HG03354 (cell line): Measurements from ENCODE around the gene CHRNA5.

Experiments used
- ATAC-seq: cut with Tn5 transposase; IDR thresholded peaks from one replicate; pipeline ENCODE4 v1.9.1; 2021; ENCODE audit warnings: mild to moderate bottlenecking; ENCODE audit not compliant: unreplicated experiment, poor library complexity, severe bottlenecking

Gene CHRNA5

DNA sequence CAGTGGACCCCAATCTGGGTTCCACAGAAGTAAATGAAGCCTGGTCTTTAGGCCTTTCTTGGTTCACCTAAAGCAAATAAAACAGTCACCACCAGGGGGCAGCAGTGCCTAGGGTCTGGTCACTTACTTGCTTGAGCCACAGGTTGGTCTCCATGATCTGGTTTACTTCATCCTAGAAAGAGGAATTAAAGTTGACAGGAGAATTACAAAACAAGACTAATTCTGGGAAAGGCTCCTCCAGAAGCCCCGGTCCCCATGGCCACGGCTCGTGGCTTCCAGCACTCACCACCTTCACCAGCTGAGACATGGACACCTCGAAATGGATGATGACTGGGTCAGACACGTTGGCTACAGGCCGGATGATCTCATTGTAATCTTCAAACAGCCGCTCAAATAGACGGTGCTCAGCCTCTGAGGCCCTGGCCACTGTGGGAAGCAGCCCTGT lies 53.2 kb downstream of the CHRNA5 start:
- ATAC-seq = no peak

DNA sequence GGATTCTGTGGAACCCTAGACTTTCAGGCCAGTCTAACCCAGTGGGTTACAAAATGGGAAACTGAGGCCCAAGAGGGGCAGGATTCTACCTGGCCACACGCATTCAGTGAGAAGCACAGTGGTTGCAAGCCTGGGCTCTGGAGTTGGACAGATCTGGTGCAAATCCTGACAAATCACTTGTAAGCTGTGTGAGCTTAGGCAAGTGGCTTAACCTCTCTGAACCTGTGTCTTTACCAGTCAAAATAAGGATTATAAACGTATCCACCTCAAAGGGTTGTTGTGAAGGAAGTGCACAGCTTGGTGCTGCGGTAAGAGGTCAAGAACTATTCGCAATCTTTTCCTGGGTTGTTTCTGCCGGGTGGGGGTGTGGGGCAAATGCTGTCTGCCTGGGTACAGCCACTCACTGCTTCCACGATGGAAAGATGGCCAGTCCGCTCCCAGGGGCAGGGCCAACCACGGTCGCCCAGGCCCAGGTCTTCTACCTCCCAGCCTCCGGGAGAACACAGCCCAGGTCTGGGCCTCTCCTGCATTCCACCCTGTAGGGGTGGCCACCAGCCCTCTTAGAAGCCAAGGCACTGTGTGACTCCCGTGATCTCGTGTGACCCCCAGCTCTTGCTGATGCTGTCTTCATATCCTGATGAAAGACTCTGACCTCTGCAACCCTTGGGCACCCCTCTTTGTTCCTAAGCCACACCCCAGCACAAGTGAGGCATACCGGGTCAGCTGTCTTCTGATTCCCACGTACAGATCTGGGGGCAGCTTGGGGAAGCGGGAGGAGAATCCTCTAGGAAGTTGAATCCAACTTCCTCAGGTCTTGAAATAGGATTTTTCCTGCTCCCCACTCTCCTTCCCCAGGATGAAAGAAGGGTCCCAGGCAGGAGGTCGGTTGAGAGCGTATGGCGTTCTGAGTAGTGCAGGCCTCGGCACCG lies 54.0 kb downstream of the CHRNA5 start:
- ATAC-seq = no peak

DNA sequence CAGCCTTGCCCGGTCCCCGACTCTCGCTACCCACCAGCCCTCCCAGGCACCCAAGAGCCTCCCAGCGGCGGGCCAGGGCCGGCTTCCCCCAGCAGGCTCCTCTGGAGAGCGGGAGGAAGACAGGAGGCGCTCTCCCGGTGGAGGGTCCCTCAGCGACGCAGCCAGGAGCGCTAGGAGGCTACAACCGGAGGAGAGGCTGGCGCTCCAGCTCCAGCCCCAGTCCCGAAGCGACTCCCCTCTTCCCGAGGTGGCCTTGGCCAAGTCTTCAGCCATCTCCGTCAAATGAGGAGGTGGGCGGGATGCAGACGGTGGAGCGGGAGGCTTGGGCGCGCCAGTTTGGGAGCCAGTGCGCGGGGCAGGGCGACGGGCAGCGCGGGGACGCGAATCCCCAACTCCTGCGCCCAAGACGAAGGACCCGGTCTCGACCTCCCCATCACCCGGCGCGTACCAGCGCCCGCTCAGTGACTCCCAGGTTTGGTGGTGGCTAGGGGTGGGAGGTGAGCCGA lies 54.8 kb downstream of the CHRNA5 start:
- ATAC-seq = no peak

DNA sequence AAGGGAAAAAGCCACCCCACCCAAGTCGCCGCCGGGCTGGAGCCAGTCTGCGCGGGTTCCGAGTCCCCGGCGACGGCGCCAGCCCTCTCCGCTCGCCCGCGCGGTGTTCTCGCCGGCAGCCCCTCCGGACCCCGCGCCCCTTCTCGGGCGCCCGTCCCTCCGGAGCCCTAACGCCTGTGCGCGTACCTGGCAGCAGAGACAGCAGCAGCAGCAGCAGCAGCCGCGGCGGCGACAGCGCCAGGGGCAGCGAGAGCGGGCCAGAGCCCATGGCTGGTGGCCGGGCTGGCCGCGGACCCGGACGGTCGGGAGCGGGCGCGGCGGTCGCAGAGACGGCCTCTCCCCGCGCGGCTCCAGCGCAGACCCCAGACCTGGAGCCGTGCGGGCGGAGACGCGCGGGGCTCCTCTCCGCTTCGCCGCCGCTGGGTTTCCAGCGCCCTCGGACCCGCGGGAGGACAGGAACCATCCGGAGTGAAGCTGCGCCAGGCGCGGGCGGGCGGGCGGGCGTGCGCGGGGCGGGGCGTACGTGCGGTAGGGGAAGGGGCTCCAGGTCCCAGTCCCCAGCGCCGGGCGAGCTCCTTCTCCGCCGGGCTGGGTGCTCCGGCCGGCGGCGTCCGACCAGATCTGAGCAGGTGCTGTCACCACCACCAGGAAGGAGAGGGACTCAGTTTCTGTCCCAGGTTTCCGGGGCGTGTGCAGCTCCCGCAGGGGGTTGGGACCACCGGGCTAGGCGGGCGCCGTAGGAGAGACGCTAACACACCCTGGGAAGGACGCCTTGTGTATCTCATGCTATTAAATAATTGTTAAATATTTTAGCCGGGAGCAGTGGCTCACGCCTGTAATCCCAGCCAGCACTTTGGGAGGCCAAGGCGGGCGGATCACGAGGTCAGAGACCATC lies 55.5 kb downstream of the CHRNA5 start, which contains the start of gene CHRNA3:
CHRNA3 (minus strand) TSS at position 470 of the 895 bp plus-strand sequence; CDS start at position 268, 202 bp downstream.
- ATAC-seq = no peak

DNA sequence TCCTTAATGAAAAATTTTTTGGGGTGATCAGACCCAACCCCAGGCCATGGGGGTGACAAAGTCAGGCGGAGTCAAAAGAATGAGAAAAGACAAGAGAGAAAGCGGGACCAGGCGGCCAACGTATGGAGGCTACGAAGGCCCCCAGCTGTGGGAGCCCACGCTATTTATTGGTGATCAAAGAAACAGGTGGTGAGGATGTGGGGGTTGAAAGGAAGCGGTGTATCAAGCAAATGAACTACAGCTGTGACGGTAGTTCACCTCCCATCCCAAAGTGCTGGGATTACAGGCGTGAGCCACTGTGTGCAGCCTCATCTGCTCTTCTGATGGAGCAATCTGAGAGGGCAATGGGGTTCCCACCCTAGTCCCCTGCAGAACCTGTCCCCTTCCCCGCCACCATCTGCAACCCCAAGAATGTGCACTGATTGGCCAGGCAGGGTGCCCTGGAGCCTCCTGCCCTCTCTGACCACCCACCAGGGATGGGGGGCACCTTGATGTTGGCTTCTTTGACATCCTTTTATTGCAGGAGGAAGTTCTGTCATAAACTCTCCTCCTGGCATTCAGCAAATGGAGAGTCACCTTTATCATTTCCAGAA lies 56.6 kb downstream of the CHRNA5 start:
- ATAC-seq = no peak

DNA sequence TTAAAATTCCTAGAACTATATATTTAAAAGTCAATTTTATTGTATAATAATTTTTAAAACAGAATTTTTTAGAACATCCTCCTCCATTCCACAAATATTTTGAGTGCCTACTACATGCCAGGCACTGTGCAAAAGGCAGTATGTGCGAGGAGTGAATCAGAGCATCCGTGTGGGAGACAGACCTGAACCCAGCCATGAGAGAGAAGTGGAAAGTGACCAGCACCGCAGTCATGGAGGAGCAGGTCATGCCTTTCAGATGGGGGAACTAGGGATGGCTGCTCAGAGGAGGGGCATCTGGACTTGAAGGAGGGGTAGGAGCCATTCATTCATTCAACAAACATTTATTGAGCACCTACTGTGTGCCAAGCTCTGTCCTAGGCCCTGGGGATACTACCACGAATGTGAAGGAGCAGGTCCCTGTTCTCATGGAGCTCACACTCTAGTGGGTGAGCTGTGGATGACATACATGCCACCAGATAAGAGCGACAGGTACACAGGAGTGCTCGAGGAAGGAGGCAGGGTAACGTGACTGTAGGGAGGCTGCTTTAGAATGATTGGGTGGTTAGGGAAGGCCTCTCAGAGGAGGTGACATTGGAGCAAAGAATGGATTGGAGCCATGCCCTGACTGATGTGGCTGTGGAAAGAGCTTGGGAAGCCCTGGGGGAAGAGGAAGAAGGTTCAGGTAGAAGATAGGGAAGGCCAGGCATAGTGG lies 58.6 kb downstream of the CHRNA5 start:
- no peak for ATAC-seq

DNA sequence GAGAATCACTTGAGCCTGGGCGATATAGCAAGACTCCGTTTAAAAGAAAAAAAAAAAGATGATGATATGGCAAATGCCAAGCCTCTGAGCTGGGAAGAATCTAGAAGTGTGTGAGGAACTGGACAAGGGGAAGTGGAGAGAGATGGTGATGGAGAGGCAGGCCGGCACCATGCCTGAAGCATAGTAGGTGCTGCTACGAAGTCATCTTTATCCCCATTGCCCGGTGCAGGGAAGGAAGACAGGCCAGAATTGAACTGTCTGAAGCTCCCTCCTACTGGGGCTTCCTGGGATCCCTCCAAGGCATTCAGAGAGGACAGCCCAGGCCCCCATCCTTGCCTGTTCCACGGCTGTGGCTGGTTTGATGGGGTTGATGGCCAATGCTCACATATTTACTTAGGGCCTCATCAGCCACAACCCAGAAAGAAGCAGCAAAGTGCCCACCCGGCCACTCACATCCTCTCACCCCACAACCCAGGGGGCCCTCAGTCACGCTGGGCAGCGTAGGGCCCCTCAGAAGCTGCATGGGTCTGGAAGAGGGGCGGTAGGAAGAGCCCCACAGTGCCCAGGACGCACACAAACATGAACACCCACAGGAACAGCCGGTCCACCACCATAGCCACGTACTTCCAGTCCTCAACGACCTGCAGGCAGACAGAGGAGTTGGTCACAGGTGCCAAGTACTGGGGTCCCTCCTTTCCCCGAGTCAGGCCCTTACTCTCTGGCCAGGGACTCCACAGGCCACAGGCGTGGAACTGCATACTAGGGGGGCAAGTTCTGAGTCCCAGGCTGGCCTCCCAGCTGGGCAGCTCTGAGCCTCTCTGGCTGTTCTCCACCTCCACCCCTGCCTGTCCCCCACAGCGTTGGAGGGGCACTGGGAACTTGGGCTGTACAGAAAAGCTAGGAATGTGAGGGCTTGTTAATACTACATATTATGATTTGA lies 59.6 kb downstream of the CHRNA5 start:
- ATAC-seq = no peak

DNA sequence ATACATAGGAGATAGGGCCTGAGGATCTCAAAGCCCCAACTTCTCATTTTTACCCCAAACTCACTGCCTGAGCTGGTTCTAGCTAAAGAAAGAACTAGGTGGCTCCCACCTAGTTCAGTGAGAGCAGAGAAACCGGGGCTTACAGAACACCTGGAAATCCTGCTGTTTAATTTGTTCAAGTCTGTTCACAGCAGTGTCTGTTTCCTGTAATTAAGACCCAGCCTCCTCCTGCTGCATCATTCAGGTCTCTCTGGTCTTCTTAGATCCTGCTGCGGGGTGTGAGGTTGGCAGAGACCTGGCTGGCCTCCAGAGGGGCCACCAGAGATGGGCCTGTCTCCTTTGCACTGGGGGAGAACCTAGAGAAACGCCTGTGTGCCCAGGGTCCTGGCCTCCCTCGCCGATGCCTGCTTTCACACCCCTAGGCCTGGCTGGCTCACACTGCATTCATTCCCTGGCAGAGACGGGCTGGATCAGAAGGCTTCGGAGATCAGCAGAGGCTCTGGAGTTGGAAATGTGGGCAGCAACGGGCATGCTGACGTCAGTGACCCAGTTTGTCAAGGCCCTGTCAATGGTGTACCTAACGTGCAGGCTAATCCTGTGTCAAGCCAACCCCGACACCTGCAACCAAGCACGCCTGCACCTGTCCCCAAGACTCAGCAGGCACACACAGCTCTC lies 60.4 kb downstream of the CHRNA5 start:
- no peak for ATAC-seq

DNA sequence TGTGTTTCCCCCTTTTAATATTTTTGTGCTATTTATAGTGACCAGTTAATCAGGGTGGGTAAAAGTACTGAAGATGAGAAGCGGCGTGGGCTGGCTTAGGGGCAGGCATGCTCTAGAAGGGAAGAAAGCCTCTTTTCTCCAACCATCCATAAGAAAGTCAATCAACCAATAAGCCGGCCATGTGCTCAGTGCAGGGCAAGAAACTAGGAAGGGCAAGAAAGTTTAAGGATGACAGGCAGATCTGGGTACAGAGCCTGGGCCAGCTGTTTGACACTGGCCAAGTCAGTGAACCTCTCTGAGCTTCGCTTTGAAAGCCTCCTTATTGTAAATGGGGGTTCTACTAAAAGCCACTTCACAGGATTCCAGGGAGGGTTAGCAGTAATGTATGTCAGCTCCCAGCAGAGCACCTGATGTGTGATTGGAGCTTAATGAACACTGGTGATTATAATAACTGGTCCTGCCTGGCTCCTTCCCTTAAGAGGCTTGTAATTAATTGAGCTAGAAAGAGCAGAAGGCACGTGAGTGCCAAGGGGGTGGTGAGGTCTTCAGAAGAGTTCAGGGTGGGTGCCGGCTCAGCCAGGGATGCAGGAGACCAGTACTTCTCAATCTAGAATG lies 61.2 kb downstream of the CHRNA5 start:
- no peak for ATAC-seq

DNA sequence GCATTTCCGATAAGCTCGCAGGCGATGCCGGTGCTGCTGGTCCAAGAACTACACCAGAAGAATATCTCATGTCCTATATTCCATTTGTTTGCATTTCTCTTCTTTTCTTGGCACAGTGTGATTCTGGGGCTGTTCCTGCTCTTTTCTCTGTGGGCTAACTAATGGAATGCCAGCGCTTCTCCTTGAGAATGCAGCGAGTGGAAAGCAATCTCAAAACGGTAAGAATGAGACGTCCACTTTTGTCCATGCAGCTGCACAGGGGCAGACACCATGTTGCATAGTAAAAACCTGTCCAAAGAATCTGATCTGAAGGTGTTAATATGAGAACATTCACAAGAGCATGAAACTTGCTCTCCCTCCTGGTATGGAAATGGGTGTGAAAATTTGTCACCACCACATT lies 62.0 kb downstream of the CHRNA5 start:
- no peak for ATAC-seq

DNA sequence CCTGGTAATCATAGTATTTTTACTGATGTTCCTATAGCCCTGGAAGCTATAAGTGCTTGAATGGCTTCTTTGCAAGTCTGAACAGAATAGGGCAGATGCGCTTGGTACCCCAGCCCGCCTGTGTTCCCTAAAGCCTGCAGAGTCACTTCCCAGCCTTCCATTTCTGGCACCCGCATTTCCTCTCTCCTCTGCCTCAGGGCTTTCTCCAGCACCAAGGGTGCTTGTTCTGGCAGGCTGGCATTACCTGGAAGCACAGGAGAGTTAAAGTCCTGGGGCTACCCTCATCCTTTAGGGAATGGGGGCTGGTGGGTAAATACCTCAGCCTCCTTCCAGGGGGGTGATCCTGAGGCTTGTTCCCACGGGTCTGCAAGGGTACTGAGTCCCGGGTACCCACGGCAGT lies 62.9 kb downstream of the CHRNA5 start:
- ATAC-seq = no peak

DNA sequence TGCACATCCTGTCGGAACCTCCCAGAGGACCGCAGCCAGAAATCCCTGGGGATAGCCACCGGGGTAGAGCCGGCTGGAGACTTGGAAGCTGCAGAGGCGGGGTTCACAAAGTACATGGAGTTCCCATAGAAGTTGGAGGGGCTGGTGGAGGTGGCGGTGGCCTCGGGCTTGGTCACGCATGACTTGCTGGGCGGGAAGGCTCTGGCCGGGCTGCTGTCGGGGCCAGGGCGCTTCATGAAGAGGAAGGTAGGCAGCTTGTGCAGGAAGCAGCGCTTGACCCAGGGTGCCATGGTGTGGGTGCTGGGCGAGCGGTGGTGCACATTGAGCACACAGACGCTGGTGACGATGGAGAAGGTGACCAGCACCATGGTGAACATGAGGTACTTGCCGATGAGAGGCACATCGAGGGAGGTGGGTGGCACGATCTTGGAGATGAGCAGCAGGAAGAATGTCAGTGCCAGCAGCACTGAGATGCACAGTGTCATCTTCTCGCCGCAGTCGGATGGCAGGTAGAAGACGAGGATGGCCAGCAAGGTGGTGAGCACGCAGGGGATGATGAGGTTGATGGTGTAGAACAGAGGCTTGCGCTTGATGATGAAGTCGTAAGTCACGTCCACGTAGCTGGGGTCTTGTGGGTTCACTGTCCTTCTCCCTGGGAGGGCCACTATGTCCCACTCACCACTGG lies 63.9 kb downstream of the CHRNA5 start:
- ATAC-seq = no peak

DNA sequence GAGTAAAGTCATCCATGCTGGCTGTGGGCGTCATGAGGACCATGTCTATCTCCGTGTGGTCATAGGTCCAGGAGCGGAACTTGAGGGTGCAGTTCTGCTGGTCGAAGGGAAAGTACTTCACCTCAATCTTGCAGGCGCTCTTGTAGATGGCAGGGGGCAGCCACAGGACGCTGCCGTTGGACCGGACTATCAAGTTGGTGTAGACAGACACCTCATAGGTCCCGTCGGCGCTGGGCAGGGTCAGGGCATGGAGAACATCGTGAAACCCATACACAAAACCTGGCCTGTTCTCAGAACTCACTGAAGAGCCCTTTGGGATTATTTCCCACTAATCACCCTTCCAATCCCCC lies 64.4 kb downstream of the CHRNA5 start:
- ATAC-seq = no peak

DNA sequence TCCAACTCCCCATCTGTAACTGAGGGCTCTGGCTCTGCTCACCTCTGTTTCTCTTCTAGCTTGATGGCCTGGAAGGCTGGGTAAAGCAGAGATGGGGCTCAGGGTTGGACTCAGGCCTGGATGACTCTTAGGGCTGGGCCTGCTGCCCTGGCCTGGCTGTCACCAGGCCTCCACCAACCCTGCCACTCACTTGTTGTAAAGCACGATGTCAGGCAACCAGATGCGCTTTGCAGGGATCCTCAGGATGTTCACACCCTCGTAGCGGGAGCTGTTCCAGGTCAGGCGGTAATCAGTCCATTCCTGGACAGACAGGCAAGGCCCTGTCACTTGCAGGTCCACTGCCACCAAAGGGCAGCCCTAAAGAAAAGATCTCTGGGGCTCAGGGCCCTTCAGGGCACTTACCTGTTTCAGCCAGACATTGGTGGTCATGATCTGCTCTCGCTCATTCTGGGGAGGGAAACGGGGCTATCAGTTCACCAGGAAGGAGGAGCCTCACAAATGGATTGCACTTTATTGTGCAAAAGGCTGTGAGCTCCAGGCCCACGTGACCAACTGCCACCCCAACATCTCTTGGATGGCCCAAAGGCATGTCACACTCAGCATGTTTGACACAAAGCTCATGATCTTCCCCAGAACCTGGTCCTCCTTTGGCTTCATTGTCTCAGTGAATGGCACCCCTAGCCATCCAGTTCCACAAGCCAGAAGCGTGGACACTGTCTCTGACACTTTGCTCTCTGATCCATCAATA lies 65.7 kb downstream of the CHRNA5 start:
- ATAC-seq = no peak

DNA sequence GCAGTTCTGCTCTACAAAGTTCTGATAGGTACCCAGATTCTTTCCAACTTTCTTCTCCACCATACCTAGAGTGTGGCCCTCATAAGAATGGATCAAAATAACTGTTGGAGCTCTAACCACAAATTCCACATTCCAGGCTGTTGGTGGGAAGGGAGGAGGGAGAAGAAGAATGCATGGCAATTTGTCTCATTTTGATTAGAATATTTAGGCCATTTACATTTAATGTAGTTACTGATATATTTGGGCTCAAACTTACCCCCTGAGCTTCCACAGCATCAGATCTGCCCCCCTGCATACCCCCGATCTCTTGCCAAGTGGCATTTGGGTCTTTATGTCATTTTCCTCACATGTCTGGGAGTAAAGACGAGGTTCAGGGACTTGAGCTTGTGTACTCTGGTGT lies 68.0 kb downstream of the CHRNA5 start:
- no peak for ATAC-seq
